Keratinocyte (primary cell): Measurements from ENCODE around the gene SCYGR2.

ENCODE experiments used
- EZH2 ChIP-seq: IDR thresholded peaks from one replicate; pipeline ENCODE4 v1.6.1; 2012; ENCODE audit warnings: inconsistent platforms, mild to moderate bottlenecking, low read length, moderate library complexity
- TF ChIP-seq, protein P1 (sequence below), 3 experiments: IDR thresholded peaks in 1 of 3; conservative IDR thresholded peaks in 1 of 3; optimal IDR thresholded peaks in 1 of 3; 2 replicates in 2 of 3; 3 replicates in 1 of 3; pipeline versions ENCODE3 to v1.5.1; 2011; ENCODE audit warnings: low read length in 3 of 3, mild to moderate bottlenecking in 3 of 3, moderate library complexity in 2 of 3, control low read depth in 1 of 3, inconsistent platforms in 1 of 3; ENCODE audit not compliant: insufficient read depth in 2 of 3; ENCODE audit errors: extremely low read depth in 1 of 3

DNA sequence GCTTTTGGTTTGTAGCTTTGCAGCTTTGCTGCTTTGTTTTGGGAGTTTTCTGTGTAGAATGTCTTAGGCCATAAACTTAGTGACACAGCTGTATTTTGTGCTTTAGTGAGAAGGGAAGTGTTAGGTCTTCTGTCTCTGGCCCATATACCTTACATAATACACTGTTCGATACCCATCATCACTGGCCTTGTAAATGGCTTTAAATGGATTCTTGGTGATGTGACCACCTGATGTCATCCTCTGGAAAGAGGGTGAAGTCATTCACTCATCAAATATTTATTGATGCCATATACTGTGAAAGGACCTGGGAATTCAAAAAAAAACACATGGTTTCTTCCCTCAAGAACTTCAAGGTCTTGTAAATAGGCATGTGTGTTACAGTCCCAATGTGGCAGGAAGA, 18.9 kb upstream of the SCYGR2 start:
- no peak for TF ChIP-seq EZH2
- TF ChIP-seq, protein P1, sequence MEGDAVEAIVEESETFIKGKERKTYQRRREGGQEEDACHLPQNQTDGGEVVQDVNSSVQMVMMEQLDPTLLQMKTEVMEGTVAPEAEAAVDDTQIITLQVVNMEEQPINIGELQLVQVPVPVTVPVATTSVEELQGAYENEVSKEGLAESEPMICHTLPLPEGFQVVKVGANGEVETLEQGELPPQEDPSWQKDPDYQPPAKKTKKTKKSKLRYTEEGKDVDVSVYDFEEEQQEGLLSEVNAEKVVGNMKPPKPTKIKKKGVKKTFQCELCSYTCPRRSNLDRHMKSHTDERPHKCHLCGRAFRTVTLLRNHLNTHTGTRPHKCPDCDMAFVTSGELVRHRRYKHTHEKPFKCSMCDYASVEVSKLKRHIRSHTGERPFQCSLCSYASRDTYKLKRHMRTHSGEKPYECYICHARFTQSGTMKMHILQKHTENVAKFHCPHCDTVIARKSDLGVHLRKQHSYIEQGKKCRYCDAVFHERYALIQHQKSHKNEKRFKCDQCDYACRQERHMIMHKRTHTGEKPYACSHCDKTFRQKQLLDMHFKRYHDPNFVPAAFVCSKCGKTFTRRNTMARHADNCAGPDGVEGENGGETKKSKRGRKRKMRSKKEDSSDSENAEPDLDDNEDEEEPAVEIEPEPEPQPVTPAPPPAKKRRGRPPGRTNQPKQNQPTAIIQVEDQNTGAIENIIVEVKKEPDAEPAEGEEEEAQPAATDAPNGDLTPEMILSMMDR (optimal IDR thresholded peaks at IDR 0.05 in 1 of 3, IDR thresholded peaks at IDR 0.05 in 1 of 3, conservative IDR thresholded peaks at IDR 0.05 in 1 of 3; ENCODE audit: extremely low read depth in 1 of 3, insufficient read depth in 2 of 3, low read length in 3 of 3), result no peak
